OCI-LY3 (cell line): ENCODE measurements around the gene RNF13.

ENCODE experiments used
- CTCF ChIP-seq: fragments of 200-600, 300-600 bp; sonication (generic); IDR thresholded peaks from 2 replicates; pipeline ENCODE4 v1.5.1; 2014; ENCODE audit warnings: antibody characterized with exemption, low read length, low read depth
- EZH2phosphoT487 ChIP-seq: fragments of 200-600 bp; shearing (Covaris generic); IDR thresholded peaks from 2 replicates; pipeline ENCODE4 v1.6.1; 2018; ENCODE audit warnings: antibody characterized with exemption, mixed run types, low read depth

DNA sequence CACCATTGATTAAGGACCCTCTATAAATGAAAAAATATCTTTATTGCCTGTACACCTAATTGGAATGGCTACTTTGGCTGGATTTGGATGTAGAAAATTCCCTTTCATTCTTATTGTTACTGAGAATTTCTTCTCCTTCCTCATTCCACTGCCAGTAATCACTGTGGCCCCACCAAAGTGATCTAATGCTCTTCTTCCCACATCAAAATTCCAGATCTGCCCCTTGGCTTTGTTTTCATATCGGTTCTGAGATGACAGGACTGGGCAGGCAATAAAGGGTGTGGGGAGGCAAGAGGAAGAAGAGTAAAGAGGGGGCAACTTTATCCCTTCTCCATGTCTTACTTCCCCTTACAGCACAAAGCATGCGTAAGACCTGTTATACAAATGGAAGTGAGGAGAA, 22.7 kb upstream of the RNF13 start:
- no peak for TF ChIP-seq CTCF
- no peak for TF ChIP-seq EZH2phosphoT487
